ENCODE measurements around the gene METTL23. TPM values are rescaled to one million over a fixed set of nuclear protein-coding genes. Genes with fewer than 3 reads are reported as not detected.

Gene METTL23
- total and polyA plus RNA-seq, 8 donors = 1.2 to 72.1 (median 31.7) TPM

GRCh38 chr17:76686538-76687297 is 39.9 kb upstream of the METTL23 start:
- Histone ChIP-seq H3K27me3 (no peaks in the 10 kb centered on the region), H3K9me3 (no peaks in the 10 kb centered on the region), H3K4me3 (no peak overlapping the region), H3K27ac (peak overlapping the region in 4 of 5 donors; percentile 71 to 89 (median 82)), H3K4me1 (peaks cover 25 to 93% (median 58%) of the 10 kb centered on the region in 4 donors), H3K36me3 (peaks cover 0 to 33% (median 16%) of the 10 kb centered on the region in 4 donors)
- intact Hi-C loops (cut with DNase I; ENCODE audit: low total_unique reads) = no loop called here
- TF ChIP-seq POLR2AphosphoS5 (IDR thresholded peaks at IDR 0.05) (no peak), POLR2A (IDR thresholded peaks at IDR 0.05) (no peak), CTCF (IDR thresholded peaks at IDR 0.05) (no peak), EP300 (IDR thresholded peaks at IDR 0.05) (no peak)
- 69 to 80% (median 75%) methylated on average over 15 of the region's 15 CpGs for WGBS, 5 donors
- DNase-seq = peak in 1 of 2 donors; percentile 50

GRCh38 chr17:76687298-76688164 is 39.1 kb upstream of the METTL23 start:
- intact Hi-C loops (cut with DNase I; ENCODE audit: low total_unique reads) = no loop called here
- WGBS, 5 donors = 67 to 81% (median 75%) methylated on average over 23 to 26 of the region's 26 CpGs
- Histone ChIP-seq H3K9me3 (no peaks in the 10 kb centered on the region), H3K4me3 (no peak overlapping the region), H3K27ac (peak overlapping the region; percentile 33 to 89 (median 79)), H3K36me3 (peaks cover 0 to 30% (median 15%) of the 10 kb centered on the region in 4 donors), H3K27me3 (no peaks in the 10 kb centered on the region), H3K4me1 (peaks cover 18 to 90% (median 53%) of the 10 kb centered on the region in 4 donors)
- DNase-seq = peak in 1 of 2 donors; percentile 64
- TF ChIP-seq POLR2A (IDR thresholded peaks at IDR 0.05) = no peak
- TF ChIP-seq POLR2AphosphoS5 (IDR thresholded peaks at IDR 0.05) = peak in 1 of 3 donors; percentile 25
- no peak for TF ChIP-seq EP300 (IDR thresholded peaks at IDR 0.05)
- no peak for TF ChIP-seq CTCF (IDR thresholded peaks at IDR 0.05)

GRCh38 chr17:76688165-76688622 is 38.4 kb upstream of the METTL23 start:
- TF ChIP-seq CTCF (IDR thresholded peaks at IDR 0.05) = no peak
- no peak for TF ChIP-seq POLR2A (IDR thresholded peaks at IDR 0.05)
- TF ChIP-seq EP300 (IDR thresholded peaks at IDR 0.05) = no peak
- TF ChIP-seq POLR2AphosphoS5 (IDR thresholded peaks at IDR 0.05) = no peak
- intact Hi-C loops (cut with DNase I; ENCODE audit: low total_unique reads) = no loop called here
- Histone ChIP-seq H3K27ac (peak overlapping the region; percentile 33 to 89 (median 79)), H3K27me3 (no peaks in the 10 kb centered on the region), H3K4me1 (peaks cover 18 to 87% (median 48%) of the 10 kb centered on the region in 4 donors), H3K9me3 (no peaks in the 10 kb centered on the region), H3K36me3 (peaks cover 0 to 23% (median 13%) of the 10 kb centered on the region in 4 donors), H3K4me3 (no peak overlapping the region)
- no peak for DNase-seq
- 46 to 80% (median 67%) methylated on average over 4 to 11 of the region's 11 CpGs for WGBS, 5 donors

- Histone ChIP-seq H3K27ac (peak overlapping the region in 3 of 5 donors; percentile 79 to 89 (median 84)), H3K27me3 (no peaks in the 10 kb centered on the region), H3K4me3 (no peak overlapping the region), H3K9me3 (no peaks in the 10 kb centered on the region), H3K36me3 (peaks cover 0 to 8% (median 2%) of the 10 kb centered on the region in 4 donors), H3K4me1 (peaks cover 18 to 74% (median 40%) of the 10 kb centered on the region in 4 donors)
- intact Hi-C loops (cut with DNase I; ENCODE audit: low total_unique reads) = no loop called here
- TF ChIP-seq EP300 (IDR thresholded peaks at IDR 0.05) (no peak), POLR2A (IDR thresholded peaks at IDR 0.05) (no peak), POLR2AphosphoS5 (IDR thresholded peaks at IDR 0.05) (no peak), CTCF (IDR thresholded peaks at IDR 0.05) (no peak)
- no peak for DNase-seq
- WGBS, 5 donors = 87 to 90% (median 89%) methylated on average over 11 of the region's 11 CpGs
Observed at GRCh38 chr17:76689859-76690258, 36.8 kb upstream of the METTL23 start.
